Thoracic aorta (tissue), 2 donors: ENCODE results near the gene PITPNC1. TPM values are rescaled to one million over a fixed set of nuclear protein-coding genes. Genes with fewer than 3 reads are reported as not detected.

Source experiments
- ATAC-seq: fragments of 150-250 bp; one replicate; pipeline ENCODE4 v1.8.0; 2017; ENCODE audit warnings: low read depth; ENCODE audit not compliant: insufficient number of reproducible peaks, low FRiP score
- DNase-seq: peaks from one replicate; pipeline ENCODE4 v3.0.0-alpha.2; 2020; ENCODE audit warnings: low spot score
- H3K27ac ChIP-seq, 2 donors: fragments of 200-600 bp; sonication (generic); 1 replicate in 1 of 2; 2 replicates in 1 of 2; pipeline ENCODE4 v1.5.1; 2016; ENCODE audit warnings: mild to moderate bottlenecking in 2 of 2, moderate library complexity in 2 of 2
- H3K27me3 ChIP-seq: fragments of 200-600 bp; sonication (generic); replicated peaks from 2 replicates; pipeline ENCODE4 v1.6.0; 2016; ENCODE audit warnings: mild to moderate bottlenecking; ENCODE audit not compliant: insufficient read depth
- H3K36me3 ChIP-seq: fragments of 200-600 bp; sonication (generic); one replicate; pipeline ENCODE4 v1.5.1; 2016
- H3K4me1 ChIP-seq, 2 donors: fragments of 200-600 bp; sonication (generic); 1 replicate in 1 of 2; 2 replicates in 1 of 2; pipeline versions ENCODE4 v1.5.1 to v1.6.0; 2016; ENCODE audit warnings: low read depth in 2 of 2, mild to moderate bottlenecking in 1 of 2; ENCODE audit not compliant: control insufficient read depth in 1 of 2
- H3K4me3 ChIP-seq: fragments of 200-600 bp; sonication (generic); 2 replicates; pipeline ENCODE4 v1.5.1; 2016; ENCODE audit warnings: mild to moderate bottlenecking
- H3K9me3 ChIP-seq: fragments of 200-600 bp; sonication (generic); 2 replicates; pipeline ENCODE4 v1.5.1; 2016
- total RNA-seq, 2 donors: library from RNA; depleted of rRNA; stranded (reverse); fragments of >200 nt; gene quantifications; one replicate each; pipeline versions ENCODE4 v1.1.0 to v1.2.3, GENCODE V29; 2016
- TF ChIP-seq, protein P1 (sequence below): fragments of 200-600 bp; sonication (generic); IDR thresholded peaks from one replicate; pipeline ENCODE4 v1.5.1; 2019; ENCODE audit warnings: antibody characterized with exemption

The PITPNC1 gene
- total RNA-seq, 2 donors from 2014 or later: 8.4 to 28.8 TPM

DNA sequence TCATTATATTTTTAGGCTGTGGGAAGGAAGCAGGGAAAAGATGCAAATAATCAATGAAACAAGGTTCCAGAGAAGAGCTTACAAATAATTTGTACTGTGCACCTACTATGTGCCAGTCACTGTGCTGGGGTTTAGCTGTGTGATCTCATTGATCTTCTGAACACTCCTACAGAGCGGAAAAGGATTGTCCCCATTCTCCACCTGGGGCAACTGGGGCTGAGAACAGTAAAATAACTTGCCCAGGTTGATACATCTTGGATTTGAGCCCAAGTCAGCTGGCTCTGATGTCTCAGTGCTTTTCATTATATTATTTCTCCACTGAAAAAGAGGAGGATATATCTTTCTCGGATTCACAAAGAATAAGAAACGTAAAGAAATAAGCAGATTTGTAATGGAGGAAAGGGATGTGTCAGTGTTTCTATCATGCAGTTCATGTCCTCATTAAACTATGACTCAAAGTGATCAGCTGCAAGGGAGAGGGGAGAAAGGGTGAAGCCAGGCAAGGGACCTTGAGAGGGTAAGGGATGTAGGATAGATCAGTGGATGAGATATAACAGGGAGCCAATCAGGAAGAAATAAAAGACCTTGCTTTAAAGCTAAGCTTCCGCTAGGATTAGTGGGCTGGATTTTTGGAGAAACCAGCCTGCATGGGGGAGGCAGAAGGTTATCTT lies 197.0 kb downstream of the PITPNC1 start:
- TF ChIP-seq, protein P1, sequence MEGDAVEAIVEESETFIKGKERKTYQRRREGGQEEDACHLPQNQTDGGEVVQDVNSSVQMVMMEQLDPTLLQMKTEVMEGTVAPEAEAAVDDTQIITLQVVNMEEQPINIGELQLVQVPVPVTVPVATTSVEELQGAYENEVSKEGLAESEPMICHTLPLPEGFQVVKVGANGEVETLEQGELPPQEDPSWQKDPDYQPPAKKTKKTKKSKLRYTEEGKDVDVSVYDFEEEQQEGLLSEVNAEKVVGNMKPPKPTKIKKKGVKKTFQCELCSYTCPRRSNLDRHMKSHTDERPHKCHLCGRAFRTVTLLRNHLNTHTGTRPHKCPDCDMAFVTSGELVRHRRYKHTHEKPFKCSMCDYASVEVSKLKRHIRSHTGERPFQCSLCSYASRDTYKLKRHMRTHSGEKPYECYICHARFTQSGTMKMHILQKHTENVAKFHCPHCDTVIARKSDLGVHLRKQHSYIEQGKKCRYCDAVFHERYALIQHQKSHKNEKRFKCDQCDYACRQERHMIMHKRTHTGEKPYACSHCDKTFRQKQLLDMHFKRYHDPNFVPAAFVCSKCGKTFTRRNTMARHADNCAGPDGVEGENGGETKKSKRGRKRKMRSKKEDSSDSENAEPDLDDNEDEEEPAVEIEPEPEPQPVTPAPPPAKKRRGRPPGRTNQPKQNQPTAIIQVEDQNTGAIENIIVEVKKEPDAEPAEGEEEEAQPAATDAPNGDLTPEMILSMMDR: no peak
- H3K36me3 ChIP-seq: no peaks in the 10 kb centered on the region
- DNase-seq: no peak
- H3K4me3 ChIP-seq: no peak overlapping the region
- no peak overlapping the region for H3K27ac ChIP-seq
- ATAC-seq: no peak
- no peaks in the 10 kb centered on the region for H3K27me3 ChIP-seq
- H3K9me3 ChIP-seq: no peaks in the 10 kb centered on the region
- no peaks in the 10 kb centered on the region for H3K4me1 ChIP-seq

DNA sequence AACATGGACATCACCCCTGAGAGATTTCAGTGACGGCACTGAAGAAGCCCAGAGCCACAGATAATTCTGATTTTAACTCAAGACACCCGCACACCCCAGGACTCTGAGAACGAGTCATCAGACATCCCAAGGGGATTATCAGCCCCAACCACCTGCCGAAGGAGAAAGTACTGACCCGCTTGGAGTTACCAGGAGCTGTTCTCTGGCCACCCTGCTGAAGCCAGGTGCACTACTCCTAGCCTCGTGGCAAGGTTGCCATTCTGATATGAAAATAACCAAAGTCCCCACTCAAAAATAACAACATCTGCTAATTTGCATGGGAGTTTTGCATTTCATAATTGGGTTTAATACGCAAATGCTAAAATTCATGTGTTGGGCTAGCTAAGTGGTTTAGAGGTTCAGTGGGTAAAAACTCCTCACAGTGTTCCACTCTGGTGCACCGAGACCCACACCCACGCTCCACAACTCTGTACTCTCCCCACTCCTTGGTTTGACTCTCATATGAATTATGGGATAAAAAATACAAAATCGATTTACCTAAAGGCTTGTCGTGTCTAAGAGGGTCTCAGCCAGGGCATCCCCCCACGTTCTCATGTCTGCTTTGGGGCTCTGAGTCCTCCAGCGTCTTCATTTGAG lies 197.7 kb downstream of the PITPNC1 start:
- DNase-seq (no peak), ATAC-seq (no peak)
- Histone ChIP-seq H3K9me3 (no peaks in the 10 kb centered on the region), H3K4me3 (no peak overlapping the region), H3K4me1 (no peaks in the 10 kb centered on the region), H3K27ac (no peak overlapping the region), H3K36me3 (no peaks in the 10 kb centered on the region), H3K27me3 (no peaks in the 10 kb centered on the region)
- TF ChIP-seq, protein P1: no peak

DNA sequence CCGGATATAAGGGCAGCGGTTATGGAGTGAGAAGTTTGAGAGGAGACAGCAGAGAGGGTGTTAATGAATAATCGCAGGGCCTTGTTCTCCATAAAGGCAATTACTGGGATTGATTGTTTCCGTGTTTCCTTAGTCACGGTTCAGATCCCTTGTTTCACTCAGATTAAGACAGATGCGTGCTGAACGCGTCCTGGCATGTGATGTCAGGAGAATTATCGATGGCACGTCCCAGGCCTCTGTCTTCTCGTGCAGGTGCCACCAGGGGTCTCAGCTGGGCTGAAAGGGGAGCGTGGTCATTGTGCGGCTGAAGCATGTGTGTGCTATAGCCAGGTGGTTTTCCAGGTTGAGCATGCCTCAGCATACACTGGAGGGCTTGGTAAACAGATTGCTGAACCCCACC lies 198.2 kb downstream of the PITPNC1 start:
- DNase-seq: no peak
- H3K36me3 ChIP-seq: no peaks in the 10 kb centered on the region
- TF ChIP-seq, protein P1: no peak
- no peaks in the 10 kb centered on the region for H3K27me3 ChIP-seq
- H3K9me3 ChIP-seq: no peaks in the 10 kb centered on the region
- H3K27ac ChIP-seq: no peak overlapping the region
- no peaks in the 10 kb centered on the region for H3K4me1 ChIP-seq
- no peak overlapping the region for H3K4me3 ChIP-seq
- ATAC-seq: no peak

DNA sequence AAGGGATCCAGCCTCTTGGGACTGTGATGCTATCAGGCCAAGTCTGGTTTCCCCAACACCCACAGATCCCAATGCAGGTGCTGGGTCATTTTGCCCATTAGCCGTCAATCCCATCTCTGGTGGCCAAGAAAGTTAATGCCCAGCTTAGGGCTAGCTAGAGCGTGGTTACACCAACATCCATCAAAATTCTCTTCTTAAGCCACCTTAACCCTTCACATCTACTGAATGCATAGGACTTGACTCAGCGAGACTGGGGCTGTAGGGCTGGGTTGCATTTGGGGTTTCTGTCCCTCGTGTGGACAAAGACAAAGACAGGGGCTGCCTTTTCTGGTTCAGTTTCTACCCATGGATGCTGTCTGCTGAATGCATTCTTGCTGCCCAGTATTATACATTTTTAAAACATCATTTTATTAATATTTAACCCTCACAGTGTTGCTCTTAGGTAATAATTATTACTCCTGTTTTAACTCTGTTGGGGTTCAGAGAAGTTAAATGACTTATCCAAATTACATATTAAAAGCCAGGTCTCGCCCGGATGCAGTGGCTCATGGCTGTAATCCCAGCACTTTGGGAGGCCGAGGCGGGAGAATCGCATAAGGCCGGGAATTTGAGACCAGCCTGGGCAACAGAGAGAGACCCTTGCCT lies 199.5 kb downstream of the PITPNC1 start:
- no peak for DNase-seq
- Histone ChIP-seq H3K36me3 (no peaks in the 10 kb centered on the region), H3K27me3 (no peaks in the 10 kb centered on the region), H3K4me1 (no peaks in the 10 kb centered on the region), H3K27ac (no peak overlapping the region), H3K9me3 (no peaks in the 10 kb centered on the region), H3K4me3 (no peak overlapping the region)
- no peak for ATAC-seq
- TF ChIP-seq, protein P1: no peak

DNA sequence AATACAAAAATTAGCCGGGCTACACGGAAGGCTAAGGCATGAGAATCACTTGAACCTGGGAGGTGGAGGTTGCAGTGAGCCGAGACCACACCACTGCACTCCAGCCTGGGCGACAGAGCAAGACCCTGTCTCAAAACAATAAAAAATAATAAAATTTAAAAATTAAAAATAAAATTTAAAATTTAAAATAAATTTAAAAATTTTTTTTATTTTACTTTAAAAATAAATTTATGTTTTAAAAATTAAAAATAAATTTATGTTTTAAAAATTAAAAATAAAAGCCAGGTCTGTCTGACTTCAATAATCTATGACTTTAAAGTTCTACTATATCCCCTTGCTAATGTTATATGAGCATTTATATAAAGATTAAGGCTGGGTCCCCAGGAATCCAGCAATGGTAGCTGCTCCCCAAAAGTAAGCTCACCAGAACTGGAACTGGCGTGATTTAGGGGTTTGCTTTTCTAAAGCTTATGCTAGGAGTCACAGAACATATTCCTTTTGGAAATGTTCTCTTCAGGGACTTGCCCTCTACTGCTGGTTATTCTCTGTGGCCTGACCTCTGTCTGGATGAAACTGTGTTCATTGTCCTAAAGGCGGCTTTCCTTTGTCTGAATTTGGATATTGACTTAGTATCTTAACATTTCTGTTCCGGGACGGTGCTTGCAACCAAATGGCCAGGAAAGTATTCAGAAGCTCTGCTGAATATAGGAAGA lies 200.5 kb downstream of the PITPNC1 start:
- TF ChIP-seq, protein P1: no peak
- H3K36me3 ChIP-seq: no peaks in the 10 kb centered on the region
- H3K27me3 ChIP-seq: no peaks in the 10 kb centered on the region
- no peak for ATAC-seq
- H3K27ac ChIP-seq: no peak overlapping the region
- H3K9me3 ChIP-seq: no peaks in the 10 kb centered on the region
- no peaks in the 10 kb centered on the region for H3K4me1 ChIP-seq
- DNase-seq: no peak
- H3K4me3 ChIP-seq: no peak overlapping the region
